ENCODE data around the gene UBE2L3. TPM values are rescaled to one million over a fixed set of nuclear protein-coding genes. Genes with fewer than 3 reads are reported as not detected.
"Not testable (repeated sequence)": the region's sequence is repeated elsewhere in the genome, so short reads cannot be mapped to it uniquely, and the experiment has no call there.

The UBE2L3 gene
- total and polyA plus RNA-seq, 8 donors = 43.3 to 55.7 (median 48.1) TPM

DNA sequence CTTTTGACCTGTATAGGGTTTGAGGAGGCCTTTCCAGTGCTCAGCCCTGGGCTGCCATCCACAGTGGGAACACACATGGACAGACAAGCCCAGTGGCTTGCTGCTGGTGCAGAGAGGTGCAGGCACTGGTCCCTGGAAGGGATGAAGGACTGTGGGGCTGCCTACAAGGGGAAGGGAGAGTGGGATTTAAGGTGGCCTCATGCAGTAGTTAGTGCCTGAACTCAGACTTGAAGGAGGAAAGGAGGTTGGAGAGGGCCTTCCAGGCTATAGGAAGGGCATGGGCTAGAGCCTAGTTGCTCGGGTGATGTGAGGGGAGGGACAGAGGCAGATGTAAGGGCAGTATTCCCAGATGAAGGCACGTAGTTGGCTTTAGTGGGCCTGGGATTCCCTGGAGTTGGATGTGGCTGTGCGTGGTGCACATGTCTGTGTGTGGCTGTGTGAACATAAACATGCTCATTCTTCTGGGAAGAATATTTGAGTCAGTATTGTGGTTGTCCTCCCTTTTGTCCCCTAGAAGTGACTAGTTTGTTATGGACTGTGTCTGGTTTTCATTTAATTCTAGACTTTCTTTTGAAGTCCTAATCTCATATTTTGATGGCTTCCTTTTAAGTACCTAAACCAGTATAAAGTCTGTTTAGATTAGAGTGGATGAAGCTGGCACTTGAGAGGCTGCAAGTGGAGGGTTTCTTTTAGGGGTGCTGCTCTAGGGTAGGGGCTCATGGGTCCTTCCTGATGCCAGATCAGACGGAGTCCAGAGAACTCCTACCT is 43.9 kb downstream of the UBE2L3 start:
- no peak overlapping the region for H3K27ac ChIP-seq
- no peak overlapping the region for H3K4me3 ChIP-seq
- intact Hi-C loops (cut with DNase I) = no loop called here
- H3K27me3 ChIP-seq = no peaks in the 10 kb centered on the region
- peaks cover 0 to 20% of the 10 kb centered on the region in 2 donors for H3K4me1 ChIP-seq
- H3K36me3 ChIP-seq = peaks cover 0 to 58% of the 10 kb centered on the region in 2 donors
- no peaks in the 10 kb centered on the region for H3K9me3 ChIP-seq
- no peak for ATAC-seq
- DNase-seq = no peak
- TF ChIP-seq, protein P1, sequence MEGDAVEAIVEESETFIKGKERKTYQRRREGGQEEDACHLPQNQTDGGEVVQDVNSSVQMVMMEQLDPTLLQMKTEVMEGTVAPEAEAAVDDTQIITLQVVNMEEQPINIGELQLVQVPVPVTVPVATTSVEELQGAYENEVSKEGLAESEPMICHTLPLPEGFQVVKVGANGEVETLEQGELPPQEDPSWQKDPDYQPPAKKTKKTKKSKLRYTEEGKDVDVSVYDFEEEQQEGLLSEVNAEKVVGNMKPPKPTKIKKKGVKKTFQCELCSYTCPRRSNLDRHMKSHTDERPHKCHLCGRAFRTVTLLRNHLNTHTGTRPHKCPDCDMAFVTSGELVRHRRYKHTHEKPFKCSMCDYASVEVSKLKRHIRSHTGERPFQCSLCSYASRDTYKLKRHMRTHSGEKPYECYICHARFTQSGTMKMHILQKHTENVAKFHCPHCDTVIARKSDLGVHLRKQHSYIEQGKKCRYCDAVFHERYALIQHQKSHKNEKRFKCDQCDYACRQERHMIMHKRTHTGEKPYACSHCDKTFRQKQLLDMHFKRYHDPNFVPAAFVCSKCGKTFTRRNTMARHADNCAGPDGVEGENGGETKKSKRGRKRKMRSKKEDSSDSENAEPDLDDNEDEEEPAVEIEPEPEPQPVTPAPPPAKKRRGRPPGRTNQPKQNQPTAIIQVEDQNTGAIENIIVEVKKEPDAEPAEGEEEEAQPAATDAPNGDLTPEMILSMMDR (IDR thresholded peaks at IDR 0.05) = no peak

DNA sequence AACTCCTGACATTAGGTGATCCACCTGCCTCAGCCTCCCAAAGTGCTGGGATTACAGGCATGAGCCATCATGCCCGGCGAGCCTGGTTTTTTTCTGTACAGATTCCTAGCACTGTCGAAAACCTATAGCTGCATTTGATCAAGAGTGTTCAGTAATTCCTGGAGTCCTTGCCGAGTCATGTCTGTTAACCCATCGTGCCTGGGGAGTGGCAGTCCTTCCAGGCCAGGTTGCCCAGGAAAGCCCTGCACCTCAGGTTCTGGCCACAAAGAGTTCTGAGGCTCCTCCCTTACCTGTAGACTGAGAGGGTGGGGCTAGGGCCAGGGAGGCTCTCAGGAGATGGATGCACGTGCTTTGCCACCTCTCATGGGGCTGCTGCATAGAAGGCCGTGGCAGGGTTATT is 45.3 kb downstream of the UBE2L3 start:
- Histone ChIP-seq H3K27ac (no peak overlapping the region), H3K27me3 (no peaks in the 10 kb centered on the region), H3K9me3 (no peaks in the 10 kb centered on the region), H3K36me3 (peaks cover 0 to 59% of the 10 kb centered on the region in 2 donors), H3K4me3 (no peak overlapping the region), H3K4me1 (peaks cover 0 to 6% of the 10 kb centered on the region in 2 donors)
- DNase-seq = no peak
- intact Hi-C loops (cut with DNase I) = no loop called here
- ATAC-seq = peak; percentile 40
- TF ChIP-seq, protein P1 (IDR thresholded peaks at IDR 0.05) = no peak

DNA sequence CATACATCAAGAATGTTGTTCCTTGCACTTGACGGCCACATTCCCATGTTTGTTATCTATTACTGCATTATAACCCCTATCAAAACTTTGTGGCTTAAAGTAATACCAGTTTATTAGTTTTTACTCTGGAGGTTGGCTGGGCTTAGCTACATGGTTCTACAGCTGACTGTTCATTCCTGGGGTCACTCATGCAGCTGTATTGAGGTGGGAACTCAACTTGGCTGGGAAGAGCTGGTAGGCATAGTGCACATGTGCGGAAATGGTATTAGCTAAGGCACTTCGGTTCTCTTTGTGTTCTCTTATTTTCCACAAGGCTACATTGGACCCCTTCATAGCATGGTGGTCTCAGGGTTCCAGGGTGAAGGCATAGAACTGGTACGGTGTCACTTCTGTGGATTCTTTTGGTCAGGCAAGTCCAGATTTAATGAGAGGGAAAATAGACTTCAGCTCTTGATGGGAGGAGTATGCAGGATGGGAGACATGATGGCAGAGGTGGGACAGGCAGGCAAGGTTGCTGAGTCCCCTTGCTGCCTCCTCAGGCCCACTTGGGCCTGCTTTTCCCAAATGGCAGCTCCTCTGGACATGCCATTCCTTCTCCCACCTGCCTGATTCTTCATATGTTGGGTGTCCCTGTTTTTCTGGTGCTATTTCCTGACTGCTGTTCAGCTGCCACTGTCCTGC is 46.2 kb downstream of the UBE2L3 start:
- TF ChIP-seq, protein P1 (IDR thresholded peaks at IDR 0.05) = no peak
- H3K36me3 ChIP-seq = peaks cover 0 to 67% of the 10 kb centered on the region in 2 donors
- DNase-seq (no peak), ATAC-seq (no peak)
- intact Hi-C loops (cut with DNase I) = no loop called here
- no peaks in the 10 kb centered on the region for H3K4me1 ChIP-seq
- no peaks in the 10 kb centered on the region for H3K27me3 ChIP-seq
- H3K4me3 ChIP-seq = no peak overlapping the region
- H3K27ac ChIP-seq = no peak overlapping the region
- H3K9me3 ChIP-seq = no peaks in the 10 kb centered on the region

DNA sequence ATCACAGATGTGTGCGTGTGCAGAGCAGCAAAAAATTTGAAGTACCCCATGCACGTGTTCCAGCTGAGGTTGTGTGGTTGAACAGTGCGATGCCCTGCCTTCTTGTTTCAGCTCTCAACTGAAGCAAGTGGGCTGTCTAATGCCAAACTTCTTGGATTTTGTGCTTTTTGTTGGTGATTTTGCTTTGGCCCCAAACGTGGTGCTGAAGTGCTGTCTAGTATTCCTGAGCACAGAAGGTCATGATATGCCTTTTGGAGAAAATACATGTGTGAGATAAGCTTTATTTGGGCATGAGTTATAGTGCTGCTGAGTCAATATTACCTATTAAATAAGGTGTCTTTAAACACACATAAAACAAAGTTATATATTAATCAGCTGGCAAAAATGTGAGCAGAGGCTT is 48.2 kb downstream of the UBE2L3 start:
- H3K4me1 ChIP-seq = peaks cover 0 to 3% of the 10 kb centered on the region in 2 donors
- no peaks in the 10 kb centered on the region for H3K9me3 ChIP-seq
- peaks cover 0 to 74% of the 10 kb centered on the region in 2 donors for H3K36me3 ChIP-seq
- no peak for DNase-seq
- no peak overlapping the region for H3K4me3 ChIP-seq
- H3K27me3 ChIP-seq = no peaks in the 10 kb centered on the region
- ATAC-seq = no peak
- TF ChIP-seq, protein P1 (IDR thresholded peaks at IDR 0.05) = no peak
- H3K27ac ChIP-seq = no peak overlapping the region
- intact Hi-C loops (cut with DNase I) = no loop called here

DNA sequence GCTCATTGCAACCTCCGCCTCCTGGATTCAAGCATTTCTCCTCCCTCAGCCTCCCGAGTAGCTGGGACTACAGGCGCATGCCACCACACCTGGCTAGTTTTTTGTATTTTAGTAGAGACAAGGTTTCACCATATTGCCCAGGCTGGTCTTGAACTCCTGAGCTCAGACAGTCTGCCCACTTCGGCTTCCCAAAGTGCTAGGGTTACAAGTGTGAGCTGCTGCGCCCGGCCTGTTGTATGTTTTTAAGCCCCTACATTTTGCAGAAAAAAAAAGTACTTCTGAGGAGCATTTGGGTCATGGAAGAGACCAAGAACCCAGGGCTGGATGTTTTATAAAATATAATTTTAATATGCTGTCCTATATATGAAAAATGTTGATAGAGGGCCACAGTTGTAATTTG is 49.8 kb downstream of the UBE2L3 start:
- DNase-seq; intact Hi-C loops (cut with DNase I); ATAC-seq; H3K27ac ChIP-seq; H3K9me3 ChIP-seq; H3K4me3 ChIP-seq; H3K27me3 ChIP-seq: not testable (repeated sequence)
- Histone ChIP-seq H3K4me1 (peaks cover 7 to 17% of the 10 kb centered on the region in 2 donors), H3K36me3 (peaks cover 0 to 63% of the 10 kb centered on the region in 2 donors)
